Activated CD8-positive, alpha-beta memory T cell treated with anti-CD3 and anti-CD28 coated beads, Interleukin-2, amount 50 U/mL, for 48 hours (primary cell): Measurements from ENCODE around the gene ACTR3.
"Not testable (repeated sequence)": the region's sequence is repeated elsewhere in the genome, so short reads cannot be mapped to it uniquely, and the experiment has no call there.

Experiments
- DNase-seq: peaks from one replicate; pipeline ENCODE4 v3.0.0-alpha.2; 2020

The ACTR3 gene

GRCh38 chr2:113906647-113907046, 16.8 kb downstream of the ACTR3 start:
- no peak for DNase-seq

GRCh38 chr2:113907297-113907696, 17.4 kb downstream of the ACTR3 start:
- no peak for DNase-seq

- no peak for DNase-seq
Measured at GRCh38 chr2:113910110-113910717, 20.3 kb downstream of the ACTR3 start.

- no peak for DNase-seq
Measured at GRCh38 chr2:113910967-113911678, 21.2 kb downstream of the ACTR3 start.

DNA sequence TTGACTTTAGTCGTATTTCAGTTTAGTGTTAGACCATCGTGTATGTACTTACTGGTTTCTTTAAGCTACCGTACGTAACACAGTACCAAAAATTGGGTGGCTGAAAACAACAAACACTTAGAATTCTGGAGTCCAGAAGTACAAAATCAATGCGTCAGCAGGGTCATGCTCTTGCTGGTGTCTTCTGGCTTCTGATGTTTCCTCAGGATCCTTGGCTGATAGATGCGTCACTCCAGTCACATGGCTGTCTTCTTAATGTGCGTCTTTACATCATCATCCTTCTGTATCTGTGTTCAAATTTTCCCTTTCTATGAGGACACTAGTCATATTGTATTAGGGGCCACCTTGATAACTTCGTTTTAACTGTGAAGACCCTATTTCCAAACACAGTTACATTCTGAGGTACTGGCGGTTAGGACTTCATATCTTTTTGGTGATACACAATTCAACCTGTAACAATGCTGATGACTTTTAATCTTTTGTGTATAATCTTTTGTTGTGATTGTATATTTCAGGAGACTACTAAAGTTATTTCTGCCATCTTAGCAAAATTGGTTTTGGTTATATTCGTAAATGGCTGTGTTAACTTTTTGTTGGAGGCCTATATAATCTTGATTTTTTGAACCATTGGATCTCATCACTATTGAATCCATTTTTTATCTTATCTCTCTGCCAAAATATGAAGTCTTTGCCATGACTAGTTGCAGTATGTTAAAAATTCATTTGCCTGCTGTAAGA, 25.4 kb downstream of the ACTR3 start:
- DNase-seq: no peak

DNA sequence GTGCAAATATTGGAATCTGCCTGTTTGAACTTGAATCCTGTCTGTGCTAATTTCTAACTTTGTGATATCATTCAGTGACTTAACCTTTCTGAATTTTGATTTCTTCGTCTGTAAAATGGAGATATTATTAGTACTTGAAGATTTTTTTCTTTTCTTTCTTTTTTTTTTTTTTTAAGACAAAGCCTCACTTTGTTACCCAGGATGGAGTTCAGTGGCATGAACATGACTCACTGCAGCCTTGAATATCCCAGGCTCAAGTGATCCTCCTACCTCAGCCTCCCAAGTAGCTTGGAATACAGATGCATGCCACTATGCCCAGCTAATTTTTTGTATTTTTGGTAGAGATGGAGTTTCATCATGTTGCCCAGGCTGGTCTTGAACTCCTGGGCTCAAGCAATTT, 28.3 kb downstream of the ACTR3 start:
- DNase-seq: no peak

- DNase-seq: no peak
Measured at GRCh38 chr2:113920996-113921395, 31.1 kb downstream of the ACTR3 start.

- no peak for DNase-seq
Measured at GRCh38 chr2:113922335-113922734, 32.4 kb downstream of the ACTR3 start.

- no peak for DNase-seq
Measured at GRCh38 chr2:113922784-113923183, 32.9 kb downstream of the ACTR3 start.

DNA sequence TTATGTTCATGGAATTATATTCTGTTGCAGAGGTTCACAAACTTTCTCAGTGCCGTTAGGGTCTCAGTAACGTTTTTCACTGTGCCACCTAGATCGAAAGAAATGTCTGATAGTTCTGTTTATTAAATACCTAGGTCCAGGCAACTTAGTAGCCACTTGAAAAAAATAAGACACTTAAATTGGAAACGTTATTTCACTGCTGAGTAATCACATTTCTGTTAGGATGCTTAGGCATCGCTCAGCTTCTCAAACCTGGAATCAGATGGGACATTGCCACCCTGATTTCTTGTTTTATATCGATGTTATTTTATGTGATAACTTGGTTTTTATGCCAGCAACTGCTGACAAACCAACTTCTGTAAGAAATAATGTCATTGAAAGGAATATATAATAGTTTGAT, 36.0 kb downstream of the ACTR3 start:
- no peak for DNase-seq

- DNase-seq: no peak
Measured at GRCh38 chr2:113926314-113926713, 36.4 kb downstream of the ACTR3 start.

DNA sequence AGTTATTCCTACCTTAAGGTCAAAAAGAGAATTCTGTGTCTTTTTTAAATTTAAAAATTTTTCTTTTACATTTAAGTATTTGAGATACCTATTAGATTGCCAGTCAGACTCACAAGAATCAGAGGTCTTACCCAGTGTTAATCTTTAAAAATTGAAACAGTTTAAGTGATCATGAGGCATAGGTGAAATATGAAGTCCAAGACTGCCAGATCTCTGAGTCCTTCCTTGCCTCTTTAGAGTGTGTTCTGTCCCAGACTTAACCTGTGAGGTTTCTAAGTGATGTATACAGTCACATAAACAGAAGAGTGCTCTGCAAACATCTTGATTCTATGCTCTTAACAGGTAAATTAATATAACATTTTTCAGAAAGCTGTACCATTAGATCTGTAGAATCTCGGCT, 40.6 kb downstream of the ACTR3 start:
- DNase-seq: no peak

DNA sequence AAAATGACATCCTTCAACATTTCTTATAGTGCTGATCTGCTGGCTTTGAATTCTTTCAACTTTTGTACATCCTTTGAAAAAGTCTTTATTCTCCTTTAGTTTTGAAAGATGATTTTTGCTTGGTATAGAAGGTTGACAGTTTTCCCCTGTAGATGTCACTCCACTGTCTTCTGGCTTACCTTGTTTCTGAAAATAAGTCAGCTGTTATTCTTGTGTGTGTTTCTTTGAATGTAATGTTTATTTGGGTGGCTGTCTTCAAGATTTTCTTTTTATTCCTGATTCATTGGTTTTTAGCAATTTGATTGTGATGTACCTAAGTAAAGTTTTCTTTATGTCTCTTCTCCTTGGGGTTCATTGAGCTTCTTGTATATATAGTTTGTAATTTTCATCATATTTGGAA, 47.6 kb downstream of the ACTR3 start:
- no peak for DNase-seq

GRCh38 chr2:113940891-113941290, 51.0 kb downstream of the ACTR3 start:
- DNase-seq: no peak

- not testable (repeated sequence) for DNase-seq
Measured at GRCh38 chr2:113945784-113946183, 55.9 kb downstream of the ACTR3 start.

DNA sequence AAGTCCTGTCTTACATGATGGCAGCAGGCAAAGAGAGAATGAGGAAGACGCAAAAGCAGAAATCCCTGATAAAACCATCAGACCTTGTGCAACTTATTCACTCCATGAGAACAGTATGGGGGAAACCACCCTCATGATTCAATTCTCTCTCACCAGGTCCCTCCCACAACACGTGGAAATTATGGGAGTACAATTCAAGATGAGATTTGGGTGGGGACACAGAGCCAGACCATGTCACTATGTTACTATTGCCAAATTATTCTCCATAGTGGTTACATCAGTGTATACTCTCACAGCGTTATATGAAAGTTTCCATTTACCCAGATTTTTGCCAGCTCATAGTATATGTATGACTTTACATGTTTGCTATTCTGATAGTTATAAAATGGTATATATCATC, 61.0 kb downstream of the ACTR3 start:
- not testable (repeated sequence) for DNase-seq

GRCh38 chr2:113961000-113961399, 71.1 kb downstream of the ACTR3 start:
- DNase-seq: no peak

GRCh38 chr2:113962692-113963480, 73.0 kb downstream of the ACTR3 start:
- no peak for DNase-seq

- DNase-seq: no peak
Measured at GRCh38 chr2:113963965-113964364, 74.1 kb downstream of the ACTR3 start.

DNA sequence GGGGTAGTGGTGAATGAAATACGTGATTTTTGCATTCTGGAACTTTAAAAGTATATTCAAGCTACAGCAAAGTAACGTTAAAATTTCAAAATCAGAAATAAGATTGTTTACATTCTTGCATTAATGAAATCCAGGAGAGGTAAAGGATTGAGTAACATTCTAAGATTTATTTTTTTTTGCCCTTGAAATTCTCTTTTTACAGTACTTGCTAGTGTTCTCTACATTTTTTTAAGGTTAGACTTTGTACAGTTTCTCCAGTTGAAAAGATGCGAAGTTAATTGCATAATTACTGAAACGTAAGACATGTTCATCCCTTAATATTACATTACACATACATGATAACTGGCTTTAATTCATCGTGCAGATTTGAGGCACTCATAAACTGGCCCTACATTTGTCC, 74.5 kb downstream of the ACTR3 start:
- DNase-seq: no peak

DNA sequence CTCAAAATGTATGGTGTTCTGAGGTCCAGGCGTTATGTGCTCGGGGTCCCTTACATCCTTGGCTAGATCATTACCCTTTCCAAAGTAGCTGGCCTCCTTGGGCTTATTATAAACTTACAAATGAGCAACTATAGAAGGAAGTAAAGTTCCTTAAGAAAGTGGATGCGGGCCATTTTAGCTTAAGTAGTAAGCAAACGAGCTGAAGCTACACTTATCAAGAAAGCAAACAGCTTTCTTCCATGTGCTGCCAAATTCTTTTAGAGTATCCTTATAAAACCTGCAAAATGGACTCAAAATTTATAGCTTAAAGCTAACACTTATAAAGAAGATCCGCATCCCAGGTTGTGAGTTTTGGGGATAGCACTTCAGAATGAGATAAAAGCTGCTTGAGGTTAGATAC, 75.3 kb downstream of the ACTR3 start:
- DNase-seq: no peak

- DNase-seq: no peak
Measured at GRCh38 chr2:113965644-113966043, 75.8 kb downstream of the ACTR3 start.

DNA sequence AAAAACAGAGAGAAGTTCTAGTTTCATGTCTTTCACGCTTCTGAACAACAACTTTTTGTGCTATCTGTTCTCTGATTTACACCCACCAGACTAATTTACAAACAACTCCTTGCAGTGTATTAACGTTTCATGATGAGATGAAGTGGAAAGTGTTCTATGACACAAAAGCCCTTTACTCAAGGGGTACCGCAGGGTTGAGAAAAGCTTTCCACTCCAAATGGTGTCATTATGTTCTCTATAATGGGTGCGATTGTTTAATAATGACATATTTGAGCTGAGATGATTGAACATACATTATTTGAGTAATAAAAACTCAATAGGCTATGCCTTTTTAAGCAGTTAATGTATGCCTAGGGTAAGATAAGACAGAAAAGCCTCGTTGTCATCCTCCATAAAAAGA, 76.3 kb downstream of the ACTR3 start:
- DNase-seq: no peak
